Measurements from ENCODE around the gene RNPEP. TPM values are rescaled to one million over a fixed set of nuclear protein-coding genes. Genes with fewer than 3 reads are reported as not detected.
A peak's percentile ranks its signal among the peaks of the same experiment; 100 is the strongest.

The RNPEP gene
- total and polyA plus RNA-seq, 8 donors: 23.3 to 900 (median 50.5) TPM

DNA sequence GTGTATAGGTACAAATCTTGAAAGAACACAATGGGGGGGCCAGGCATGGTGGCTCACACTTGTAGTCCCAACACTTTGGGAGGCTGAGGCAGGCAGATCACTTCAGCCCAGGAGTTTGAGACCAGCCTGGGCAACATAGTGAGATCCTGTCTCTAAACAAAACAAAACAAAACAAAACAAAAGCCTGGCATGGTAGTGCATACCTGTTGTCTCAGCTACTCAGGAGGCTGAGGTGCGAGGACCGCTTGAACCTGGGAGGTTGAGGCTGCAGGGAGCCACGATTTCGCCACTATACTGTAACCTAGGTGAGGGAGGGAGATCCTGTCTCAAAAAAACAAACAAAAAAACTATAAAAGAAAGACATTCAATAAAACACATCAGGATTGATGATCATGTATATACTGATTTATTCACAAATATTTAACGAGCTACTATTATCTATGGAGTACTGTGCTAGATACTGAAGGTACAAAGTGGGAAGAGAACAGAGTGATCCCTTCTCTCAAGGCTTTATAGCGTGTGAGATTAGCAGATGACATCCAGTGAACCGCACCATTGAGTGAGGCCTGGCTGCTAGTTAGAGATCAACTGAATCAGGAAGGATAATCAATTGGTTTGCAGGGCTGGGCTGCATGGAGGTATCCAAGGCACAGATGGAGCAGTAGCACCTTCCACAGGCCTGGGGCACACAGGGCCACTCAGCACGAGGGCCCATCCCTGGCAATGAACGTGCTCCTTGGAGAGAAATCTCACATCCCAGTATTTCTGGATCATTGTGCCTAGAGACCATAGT lies 54.3 kb downstream of the RNPEP start:
- no peak for TF ChIP-seq POLR2AphosphoS5 (IDR thresholded peaks at IDR 0.05)
- TF ChIP-seq POLR2A (IDR thresholded peaks at IDR 0.05): no peak
- no peak for TF ChIP-seq EP300 (IDR thresholded peaks at IDR 0.05)
- TF ChIP-seq CTCF (IDR thresholded peaks at IDR 0.05): no peak
- H3K27me3 ChIP-seq: no peaks in the 10 kb centered on the region
- H3K4me1 ChIP-seq: peaks cover 0 to 33% (median 16%) of the 10 kb centered on the region in 4 donors
- no peak for DNase-seq
- H3K9me3 ChIP-seq: no peaks in the 10 kb centered on the region
- intact Hi-C loops (cut with DNase I; ENCODE audit: low total_unique reads): no loop called here
- H3K4me3 ChIP-seq: no peak overlapping the region
- peak overlapping the region; percentile 64 to 90 (median 82) for H3K27ac ChIP-seq
- H3K36me3 ChIP-seq: no peaks in the 10 kb centered on the region
- 88 to 90% (median 90%) methylated on average over 9 of the region's 9 CpGs for WGBS, 5 donors

- intact Hi-C loops (cut with DNase I; ENCODE audit: low total_unique reads): no loop called here
- 77 to 96% (median 84%) methylated on average over 3 to 4 of the region's 4 CpGs for WGBS, 5 donors
- Histone ChIP-seq H3K27ac (peak overlapping the region; percentile 47 to 90 (median 65)), H3K27me3 (no peaks in the 10 kb centered on the region), H3K36me3 (no peaks in the 10 kb centered on the region), H3K4me1 (peaks cover 0 to 42% (median 16%) of the 10 kb centered on the region in 4 donors), H3K9me3 (no peaks in the 10 kb centered on the region), H3K4me3 (no peak overlapping the region)
- no peak for DNase-seq
- TF ChIP-seq EP300 (IDR thresholded peaks at IDR 0.05) (no peak), POLR2AphosphoS5 (IDR thresholded peaks at IDR 0.05) (peak in 1 of 3 donors; percentile 9)
Measured at GRCh38 chr1:202037706-202038296, 55.4 kb downstream of the RNPEP start.

- intact Hi-C loops (cut with DNase I; ENCODE audit: low total_unique reads): no loop called here
- Histone ChIP-seq H3K4me1 (peaks cover 0 to 49% (median 18%) of the 10 kb centered on the region in 4 donors), H3K4me3 (no peak overlapping the region), H3K27ac (peak overlapping the region in 1 of 5 donors; percentile 89), H3K9me3 (no peaks in the 10 kb centered on the region), H3K36me3 (no peaks in the 10 kb centered on the region), H3K27me3 (no peaks in the 10 kb centered on the region)
- no peak for DNase-seq
- TF ChIP-seq POLR2AphosphoS5 (IDR thresholded peaks at IDR 0.05): no peak
- no peak for TF ChIP-seq CTCF (IDR thresholded peaks at IDR 0.05)
- TF ChIP-seq POLR2A (IDR thresholded peaks at IDR 0.05): no peak
- TF ChIP-seq EP300 (IDR thresholded peaks at IDR 0.05): no peak
- WGBS, 5 donors: 88 to 92% (median 90%) methylated on average over 2 of the region's 2 CpGs
Measured at GRCh38 chr1:202038688-202039346, 56.4 kb downstream of the RNPEP start.

- H3K4me1 ChIP-seq: peaks cover 21 to 50% (median 41%) of the 10 kb centered on the region in 4 donors
- whole genome bisulfite sequencing, 5 donors: 71 to 93% (median 76%) methylated on average over 2 of the region's 2 CpGs
- peak in 1 of 2 donors; percentile 34 for DNase-seq
Measured at GRCh38 chr1:202045705-202046104, 63.3 kb downstream of the RNPEP start.

More at GRCh38 chr1:202045705-202046104, 63.3 kb downstream of the RNPEP start:
- no peak for TF ChIP-seq POLR2AphosphoS5 (IDR thresholded peaks at IDR 0.05)
- no peak for TF ChIP-seq CTCF (IDR thresholded peaks at IDR 0.05)
- no peak for TF ChIP-seq POLR2A (IDR thresholded peaks at IDR 0.05)
- no peak for TF ChIP-seq EP300 (IDR thresholded peaks at IDR 0.05)
- intact Hi-C loops (cut with DNase I; ENCODE audit: low total_unique reads): no loop called here
- Histone ChIP-seq H3K27me3 (peaks cover 0 to 11% (median 0%) of the 10 kb centered on the region in 3 donors), H3K27ac (peak overlapping the region; percentile 85 to 92 (median 90)), H3K9me3 (no peaks in the 10 kb centered on the region), H3K4me3 (no peak overlapping the region), H3K36me3 (no peaks in the 10 kb centered on the region)
